ENCODE measurements around the gene ADGRF5.

GRCh38 chr6:46894433-46894832 lies 27.3 kb downstream of the ADGRF5 start:
- TF ChIP-seq POU2F2 (IDR thresholded peaks at IDR 0.05; ENCODE audit: low read depth, low read length): no peak
- no peak for TF ChIP-seq POLR2AphosphoS5 (IDR thresholded peaks at IDR 0.05; ENCODE audit: low read depth, low read length)
